SU-DHL-6 (cell line): ENCODE data around the gene PLXDC2.

Experiments
- EZH2phosphoT487 ChIP-seq: fragments of 200-600 bp; sonication (generic), shearing (Covaris generic); conservative IDR thresholded peaks from 2 replicates; pipeline ENCODE4 v1.6.1; 2018; ENCODE audit warnings: mild to moderate bottlenecking, antibody characterized with exemption, low read length, moderate library complexity, mixed read lengths
- TF ChIP-seq, protein P1 (sequence below): fragments of 200-600 bp; sonication (generic); IDR thresholded peaks from one replicate; pipeline ENCODE4 v1.5.1; 2017; ENCODE audit warnings: antibody characterized with exemption, mild to moderate bottlenecking, low read length, moderate library complexity; ENCODE audit not compliant: insufficient read depth, poor library complexity, severe bottlenecking

DNA sequence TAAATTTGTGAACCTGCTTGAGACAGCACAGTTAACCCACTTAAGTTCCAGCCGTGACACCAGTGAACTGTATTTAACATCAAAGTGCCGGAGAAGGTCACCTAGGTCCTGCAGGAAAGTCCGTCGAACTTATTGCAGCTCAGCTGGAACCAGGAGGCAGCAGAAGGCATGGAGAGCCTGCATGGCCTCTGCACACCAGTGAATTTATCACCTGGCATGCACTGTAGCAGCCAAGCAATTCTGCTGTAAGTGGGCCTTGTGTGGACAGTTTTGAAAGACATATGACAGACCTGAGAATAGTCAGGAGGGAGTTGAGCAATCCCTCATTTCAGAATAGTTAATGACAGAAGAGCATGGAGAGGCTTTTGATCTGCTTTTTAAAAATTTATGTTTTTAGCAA lies 108.8 kb downstream of the PLXDC2 start:
- TF ChIP-seq, protein P1, sequence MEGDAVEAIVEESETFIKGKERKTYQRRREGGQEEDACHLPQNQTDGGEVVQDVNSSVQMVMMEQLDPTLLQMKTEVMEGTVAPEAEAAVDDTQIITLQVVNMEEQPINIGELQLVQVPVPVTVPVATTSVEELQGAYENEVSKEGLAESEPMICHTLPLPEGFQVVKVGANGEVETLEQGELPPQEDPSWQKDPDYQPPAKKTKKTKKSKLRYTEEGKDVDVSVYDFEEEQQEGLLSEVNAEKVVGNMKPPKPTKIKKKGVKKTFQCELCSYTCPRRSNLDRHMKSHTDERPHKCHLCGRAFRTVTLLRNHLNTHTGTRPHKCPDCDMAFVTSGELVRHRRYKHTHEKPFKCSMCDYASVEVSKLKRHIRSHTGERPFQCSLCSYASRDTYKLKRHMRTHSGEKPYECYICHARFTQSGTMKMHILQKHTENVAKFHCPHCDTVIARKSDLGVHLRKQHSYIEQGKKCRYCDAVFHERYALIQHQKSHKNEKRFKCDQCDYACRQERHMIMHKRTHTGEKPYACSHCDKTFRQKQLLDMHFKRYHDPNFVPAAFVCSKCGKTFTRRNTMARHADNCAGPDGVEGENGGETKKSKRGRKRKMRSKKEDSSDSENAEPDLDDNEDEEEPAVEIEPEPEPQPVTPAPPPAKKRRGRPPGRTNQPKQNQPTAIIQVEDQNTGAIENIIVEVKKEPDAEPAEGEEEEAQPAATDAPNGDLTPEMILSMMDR: no peak
- TF ChIP-seq EZH2phosphoT487: no peak
